GM13977 (cell line): ENCODE measurements around the gene MAPK10.

Experiments used
- DNase-seq: peaks from one replicate; pipeline ENCODE4 v3.0.0; 2012; ENCODE audit warnings: low spot score
- CTCF ChIP-seq: IDR thresholded peaks from 2 replicates; pipeline ENCODE4 v1.5.1; 2012; ENCODE audit warnings: mild to moderate bottlenecking, control low read depth; ENCODE audit not compliant: insufficient read depth; ENCODE audit errors: extremely low read depth, missing control alignments
- in situ Hi-C: fragments of 300-500 bp; cut with MboI; formaldehyde crosslinking; loops from one replicate; pipeline ENCODE4 v1.12.0; 2022; ENCODE audit warnings: low sequenced_read_pairs, low pct_unique_long_range_greater_than_20kb, mixed read lengths, inconsistent platforms; ENCODE audit not compliant: unreplicated experiment

Gene MAPK10

GRCh38 chr4:86388252-86388651, 28.4 kb upstream of the MAPK10 start:
- TF ChIP-seq CTCF = no peak
- no peak for DNase-seq
- in situ Hi-C loops = no loop called here

- DNase-seq = no peak
- in situ Hi-C loops = no loop called here
- no peak for TF ChIP-seq CTCF
These were observed 27.1 kb upstream of the MAPK10 start for GRCh38 chr4:86386817-86387415.

GRCh38 chr4:86386201-86386600, 26.3 kb upstream of the MAPK10 start:
- DNase-seq = no peak
- TF ChIP-seq CTCF = no peak
- in situ Hi-C loops = no loop called here

GRCh38 chr4:86381431-86381830, 21.6 kb upstream of the MAPK10 start:
- TF ChIP-seq CTCF = no peak
- in situ Hi-C loops = no loop called here
- no peak for DNase-seq

- TF ChIP-seq CTCF = no peak
- no peak for DNase-seq
- in situ Hi-C loops = no loop called here
These were observed 20.4 kb upstream of the MAPK10 start for GRCh38 chr4:86380181-86380724.

GRCh38 chr4:86376850-86377249, 17.0 kb upstream of the MAPK10 start:
- TF ChIP-seq CTCF = no peak
- no peak for DNase-seq
- in situ Hi-C loops = no loop called here
